ENCODE data around the gene ELMO3. TPM values are rescaled to one million over a fixed set of nuclear protein-coding genes. Genes with fewer than 3 reads are reported as not detected.

ELMO3 gene
- total and polyA plus RNA-seq, 2 of the 4 experiments (the other 2 are of a cell fraction), result 0.36 to 1.6 TPM

GRCh38 chr16:67191411-67191994 lies 7.4 kb upstream of the ELMO3 start (continued):
- no peak for TF ChIP-seq MAZ (IDR thresholded peaks at IDR 0.05; ENCODE audit: borderline replicate concordance, low read depth, low read length)

GRCh38 chr16:67191995-67192681 lies 6.8 kb upstream of the ELMO3 start, which contains the start of gene E2F4:
Gene E2F4 (plus strand): TSS chr16:67192155. CDS start chr16:67192228, 73 bp downstream.
- in situ Hi-C loops (cut with MboI; ENCODE audit: low sequenced_read_pairs), result no loop called here
- Histone ChIP-seq H3K27ac (ENCODE audit: insufficient read depth, low read length) (peak within 1 kb of the TSS; percentile 95), H3K36me3 (ENCODE audit: control insufficient read depth, insufficient read depth, low read length) (peaks cover 37% of the 10 kb centered on the region), H3K9me3 (ENCODE audit: control insufficient read depth, insufficient read depth, low read length) (no peaks in the 10 kb centered on the region), H3K4ac (ENCODE audit: low read depth, low read length) (peak within 1 kb of the TSS; percentile 93), H3K4me1 (ENCODE audit: control insufficient read depth, insufficient read depth, low read length) (peaks cover 15% of the 10 kb centered on the region), H2BK120ac (ENCODE audit: low read depth, low read length) (peak within 1 kb of the TSS; percentile 58; the same call in 1 of the 2 replicates), H3K9ac (ENCODE audit: low read depth, low read length) (peak within 1 kb of the TSS; percentile 98), H3K4me3 (ENCODE audit: insufficient read depth, low read depth, low read length) (peak within 1 kb of the TSS; percentile 95), H2BK5ac (ENCODE audit: low read depth, low read length, poor library complexity, severe bottlenecking) (peak within 1 kb of the TSS; percentile 88), H4K20me1 (ENCODE audit: insufficient read depth, low read length) (peaks cover 28% of the 10 kb centered on the region), H3K79me1 (ENCODE audit: low read depth in 1 of 2, low read length in 2 of 2) (peaks cover 25 to 54% of the 10 kb centered on the region in 2 experiments), H4K8ac (ENCODE audit: low read depth in 2 of 2, low read length in 2 of 2) (peak within 1 kb of the TSS; percentile 83 to 98), H3K9me1 (ENCODE audit: insufficient read depth, low read length) (peaks cover 23% of the 10 kb centered on the region), H3K14ac (replicated peaks; ENCODE audit: low read depth, low read length) (peak within 1 kb of the TSS; percentile 97), H2BK15ac (ENCODE audit: low read depth, low read length) (peak within 1 kb of the TSS; percentile 42; the same call in 1 of the 3 replicates), H2AK9ac (replicated peaks; ENCODE audit: low read depth, low read length, poor library complexity) (peak within 1 kb of the TSS; percentile 100), H3K18ac (ENCODE audit: low read depth, low read length) (peak within 1 kb of the TSS; percentile 58), H4K91ac (ENCODE audit: insufficient read depth, low read depth, low read length) (peak within 1 kb of the TSS; percentile 93), H2AK5ac (ENCODE audit: low read depth, low read length) (peak within 1 kb of the TSS; percentile 92), H3K23ac (ENCODE audit: low read depth, low read length) (peak within 1 kb of the TSS; percentile 80), H2AFZ (replicated peaks; ENCODE audit: low read length, poor library complexity) (peak within 1 kb of the TSS; percentile 98), H4K5ac (ENCODE audit: low read depth, low read length) (peak within 1 kb of the TSS; percentile 85), H3K56ac (ENCODE audit: extremely low read depth, insufficient read depth, low read length) (peak within 1 kb of the TSS; percentile 69), H2BK20ac (ENCODE audit: low read depth, low read length) (peak within 1 kb of the TSS; percentile 37; the same call in 1 of the 2 replicates), H3K27me3 (ENCODE audit: control insufficient read depth, insufficient read depth, low read length) (no peaks in the 10 kb centered on the region), H3K4me2 (ENCODE audit: low read depth, low read length) (peak within 1 kb of the TSS; percentile 93)
- DNase-seq (peak; percentile 92), ATAC-seq (ENCODE audit: low read depth) (peak; percentile 94)
- intact Hi-C loops (cut with micrococcal nuclease), result no loop called here
- POLR2A ChIA-PET (ENCODE audit: unreplicated experiment), result no interaction called here
- WGBS, 2 experiments (ENCODE audit: extremely low coverage in 2 of 2, insufficient read length in 1 of 2), result 0% methylated on average over 20 of the region's 54 CpGs; no CpG with 5 or more reads in 1 of the 2 experiments
- TSS peak; percentile 82 for BruUV-seq (replicated peaks)
- CTCF ChIA-PET, result interaction anchor here (0.6 kb wide), 1 partner anchor 225 kb away, joined by 3 read pairs; no protein-coding TSS in a partner anchor
- dilution Hi-C loops (cut with HindIII; ENCODE audit: low sequenced_read_pairs, unreplicated experiment), result no loop called here
- TF ChIP-seq MAFK (IDR thresholded peaks at IDR 0.05; ENCODE audit: low read depth, low read length) (no peak), NFE2L2 (IDR thresholded peaks at IDR 0.05; ENCODE audit: low read depth, low read length) (no peak), USF2 (IDR thresholded peaks at IDR 0.05; ENCODE audit: low read depth, low read length) (peak; percentile 65; the same call in 1 of the 2 replicates), CTCF (conservative IDR thresholded peaks at IDR 0.05; ENCODE audit: low read depth, low read length) (no peak), SMC3 (IDR thresholded peaks at IDR 0.05; ENCODE audit: low read depth, low read length) (0 out of 2 replicates have a peak, but pooled peaks have one; percentile 12), ELK1 (IDR thresholded peaks at IDR 0.05; ENCODE audit: borderline replicate concordance, low read depth, low read length) (no peak), FOS (IDR thresholded peaks at IDR 0.05; ENCODE audit: low read depth, low read length) (no peak), MXI1 (IDR thresholded peaks at IDR 0.05; ENCODE audit: borderline replicate concordance, low read depth, low read length) (peak; percentile 79), RFX5 (IDR thresholded peaks at IDR 0.05; ENCODE audit: low read depth, low read length) (no peak)

Measured in IMR-90 (cell line).